Measurements from ENCODE around the gene LAMA3.

DNA sequence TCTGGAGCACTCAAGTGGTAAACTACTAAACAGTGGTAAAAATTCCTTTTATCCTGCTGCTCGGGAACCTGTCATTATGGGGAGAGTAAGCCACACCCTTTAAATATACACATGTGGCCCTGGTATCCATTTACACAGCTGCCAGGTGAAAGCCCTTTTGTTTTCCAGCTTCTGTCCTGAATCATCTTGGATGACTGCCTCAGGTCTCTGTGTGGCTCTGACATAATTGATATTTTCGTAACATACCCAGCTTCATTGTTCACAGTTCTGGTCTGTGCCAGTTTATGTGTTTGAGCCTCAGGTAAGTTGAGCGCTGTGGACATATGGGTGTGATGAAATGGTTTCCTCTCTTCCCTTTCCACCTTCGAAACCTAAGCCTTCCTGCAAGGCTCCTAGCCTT, 309.6 kb downstream of the LAMA3 start:
- TF ChIP-seq, protein P1, sequence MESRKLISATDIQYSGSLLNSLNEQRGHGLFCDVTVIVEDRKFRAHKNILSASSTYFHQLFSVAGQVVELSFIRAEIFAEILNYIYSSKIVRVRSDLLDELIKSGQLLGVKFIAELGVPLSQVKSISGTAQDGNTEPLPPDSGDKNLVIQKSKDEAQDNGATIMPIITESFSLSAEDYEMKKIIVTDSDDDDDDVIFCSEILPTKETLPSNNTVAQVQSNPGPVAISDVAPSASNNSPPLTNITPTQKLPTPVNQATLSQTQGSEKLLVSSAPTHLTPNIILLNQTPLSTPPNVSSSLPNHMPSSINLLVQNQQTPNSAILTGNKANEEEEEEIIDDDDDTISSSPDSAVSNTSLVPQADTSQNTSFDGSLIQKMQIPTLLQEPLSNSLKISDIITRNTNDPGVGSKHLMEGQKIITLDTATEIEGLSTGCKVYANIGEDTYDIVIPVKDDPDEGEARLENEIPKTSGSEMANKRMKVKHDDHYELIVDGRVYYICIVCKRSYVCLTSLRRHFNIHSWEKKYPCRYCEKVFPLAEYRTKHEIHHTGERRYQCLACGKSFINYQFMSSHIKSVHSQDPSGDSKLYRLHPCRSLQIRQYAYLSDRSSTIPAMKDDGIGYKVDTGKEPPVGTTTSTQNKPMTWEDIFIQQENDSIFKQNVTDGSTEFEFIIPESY (IDR thresholded peaks at IDR 0.05; ENCODE audit: extremely low read depth, insufficient replicate concordance, low read length), result no peak
- no peak for TF ChIP-seq POLR2A (IDR thresholded peaks at IDR 0.05; ENCODE audit: borderline replicate concordance, extremely low read depth, insufficient read depth, insufficient read length)
- TF ChIP-seq EZH2 (IDR thresholded peaks at IDR 0.05), result no peak
- no peak for TF ChIP-seq SIN3A (IDR thresholded peaks at IDR 0.05; ENCODE audit: low read depth)
- TF ChIP-seq, protein P2, sequence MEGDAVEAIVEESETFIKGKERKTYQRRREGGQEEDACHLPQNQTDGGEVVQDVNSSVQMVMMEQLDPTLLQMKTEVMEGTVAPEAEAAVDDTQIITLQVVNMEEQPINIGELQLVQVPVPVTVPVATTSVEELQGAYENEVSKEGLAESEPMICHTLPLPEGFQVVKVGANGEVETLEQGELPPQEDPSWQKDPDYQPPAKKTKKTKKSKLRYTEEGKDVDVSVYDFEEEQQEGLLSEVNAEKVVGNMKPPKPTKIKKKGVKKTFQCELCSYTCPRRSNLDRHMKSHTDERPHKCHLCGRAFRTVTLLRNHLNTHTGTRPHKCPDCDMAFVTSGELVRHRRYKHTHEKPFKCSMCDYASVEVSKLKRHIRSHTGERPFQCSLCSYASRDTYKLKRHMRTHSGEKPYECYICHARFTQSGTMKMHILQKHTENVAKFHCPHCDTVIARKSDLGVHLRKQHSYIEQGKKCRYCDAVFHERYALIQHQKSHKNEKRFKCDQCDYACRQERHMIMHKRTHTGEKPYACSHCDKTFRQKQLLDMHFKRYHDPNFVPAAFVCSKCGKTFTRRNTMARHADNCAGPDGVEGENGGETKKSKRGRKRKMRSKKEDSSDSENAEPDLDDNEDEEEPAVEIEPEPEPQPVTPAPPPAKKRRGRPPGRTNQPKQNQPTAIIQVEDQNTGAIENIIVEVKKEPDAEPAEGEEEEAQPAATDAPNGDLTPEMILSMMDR (IDR thresholded peaks at IDR 0.05 in 2 of 3, conservative IDR thresholded peaks at IDR 0.05 in 1 of 3; ENCODE audit: borderline replicate concordance in 1 of 3, insufficient read depth in 1 of 3, low read depth in 2 of 3, low read length in 2 of 3), result no peak
- no peak for TF ChIP-seq ELF1 (IDR thresholded peaks at IDR 0.05; ENCODE audit: borderline replicate concordance, low read depth)
- no peak for TF ChIP-seq YY1 (IDR thresholded peaks at IDR 0.05; ENCODE audit: extremely low read depth, insufficient replicate concordance, low read depth, low read length)

All from HCT116 (cell line).